Measurements from ENCODE around the gene TAT.

GRCh38 chr16:71585318-71585703 is 8.4 kb upstream of the TAT start:
- TF ChIP-seq ESRRA (IDR thresholded peaks at IDR 0.05; ENCODE audit: low read length) (no peak), NFYB (IDR thresholded peaks at IDR 0.05; ENCODE audit: insufficient read depth, low read depth, low read length) (no peak), CREM (IDR thresholded peaks at IDR 0.05; ENCODE audit: low read depth) (no peak), SP1 (IDR thresholded peaks at IDR 0.05; ENCODE audit: low read depth, low read length) (no peak)
- TF ChIP-seq, protein P1, sequence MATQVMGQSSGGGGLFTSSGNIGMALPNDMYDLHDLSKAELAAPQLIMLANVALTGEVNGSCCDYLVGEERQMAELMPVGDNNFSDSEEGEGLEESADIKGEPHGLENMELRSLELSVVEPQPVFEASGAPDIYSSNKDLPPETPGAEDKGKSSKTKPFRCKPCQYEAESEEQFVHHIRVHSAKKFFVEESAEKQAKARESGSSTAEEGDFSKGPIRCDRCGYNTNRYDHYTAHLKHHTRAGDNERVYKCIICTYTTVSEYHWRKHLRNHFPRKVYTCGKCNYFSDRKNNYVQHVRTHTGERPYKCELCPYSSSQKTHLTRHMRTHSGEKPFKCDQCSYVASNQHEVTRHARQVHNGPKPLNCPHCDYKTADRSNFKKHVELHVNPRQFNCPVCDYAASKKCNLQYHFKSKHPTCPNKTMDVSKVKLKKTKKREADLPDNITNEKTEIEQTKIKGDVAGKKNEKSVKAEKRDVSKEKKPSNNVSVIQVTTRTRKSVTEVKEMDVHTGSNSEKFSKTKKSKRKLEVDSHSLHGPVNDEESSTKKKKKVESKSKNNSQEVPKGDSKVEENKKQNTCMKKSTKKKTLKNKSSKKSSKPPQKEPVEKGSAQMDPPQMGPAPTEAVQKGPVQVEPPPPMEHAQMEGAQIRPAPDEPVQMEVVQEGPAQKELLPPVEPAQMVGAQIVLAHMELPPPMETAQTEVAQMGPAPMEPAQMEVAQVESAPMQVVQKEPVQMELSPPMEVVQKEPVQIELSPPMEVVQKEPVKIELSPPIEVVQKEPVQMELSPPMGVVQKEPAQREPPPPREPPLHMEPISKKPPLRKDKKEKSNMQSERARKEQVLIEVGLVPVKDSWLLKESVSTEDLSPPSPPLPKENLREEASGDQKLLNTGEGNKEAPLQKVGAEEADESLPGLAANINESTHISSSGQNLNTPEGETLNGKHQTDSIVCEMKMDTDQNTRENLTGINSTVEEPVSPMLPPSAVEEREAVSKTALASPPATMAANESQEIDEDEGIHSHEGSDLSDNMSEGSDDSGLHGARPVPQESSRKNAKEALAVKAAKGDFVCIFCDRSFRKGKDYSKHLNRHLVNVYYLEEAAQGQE (IDR thresholded peaks at IDR 0.05; ENCODE audit: low read depth, low read length), result no peak
- TF ChIP-seq, protein P2, sequence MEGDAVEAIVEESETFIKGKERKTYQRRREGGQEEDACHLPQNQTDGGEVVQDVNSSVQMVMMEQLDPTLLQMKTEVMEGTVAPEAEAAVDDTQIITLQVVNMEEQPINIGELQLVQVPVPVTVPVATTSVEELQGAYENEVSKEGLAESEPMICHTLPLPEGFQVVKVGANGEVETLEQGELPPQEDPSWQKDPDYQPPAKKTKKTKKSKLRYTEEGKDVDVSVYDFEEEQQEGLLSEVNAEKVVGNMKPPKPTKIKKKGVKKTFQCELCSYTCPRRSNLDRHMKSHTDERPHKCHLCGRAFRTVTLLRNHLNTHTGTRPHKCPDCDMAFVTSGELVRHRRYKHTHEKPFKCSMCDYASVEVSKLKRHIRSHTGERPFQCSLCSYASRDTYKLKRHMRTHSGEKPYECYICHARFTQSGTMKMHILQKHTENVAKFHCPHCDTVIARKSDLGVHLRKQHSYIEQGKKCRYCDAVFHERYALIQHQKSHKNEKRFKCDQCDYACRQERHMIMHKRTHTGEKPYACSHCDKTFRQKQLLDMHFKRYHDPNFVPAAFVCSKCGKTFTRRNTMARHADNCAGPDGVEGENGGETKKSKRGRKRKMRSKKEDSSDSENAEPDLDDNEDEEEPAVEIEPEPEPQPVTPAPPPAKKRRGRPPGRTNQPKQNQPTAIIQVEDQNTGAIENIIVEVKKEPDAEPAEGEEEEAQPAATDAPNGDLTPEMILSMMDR (IDR thresholded peaks at IDR 0.05 in 2 of 3, conservative IDR thresholded peaks at IDR 0.05 in 1 of 3; ENCODE audit: control insufficient read depth in 2 of 3, extremely low read depth in 1 of 3, insufficient read depth in 1 of 3, low read depth in 3 of 3, low read length in 3 of 3), result no peak
